Activated naive CD8-positive, alpha-beta T cell (primary cell): Measurements from ENCODE around the gene CFAP107.
"Not testable (repeated sequence)": the region's sequence is repeated elsewhere in the genome, so short reads cannot be mapped to it uniquely, and the experiment has no call there.

Experiments
- H3K27ac Mint-ChIP-seq: one replicate; pipeline ENCODE4 v1.8.0; 2021; ENCODE audit warnings: mixed read lengths
- H3K27me3 Mint-ChIP-seq: one replicate; pipeline ENCODE4 v1.8.0; 2021; ENCODE audit warnings: mixed read lengths
- H3K36me3 Mint-ChIP-seq: one replicate; pipeline ENCODE4 v1.8.0; 2021; ENCODE audit warnings: mixed read lengths
- H3K4me1 Mint-ChIP-seq: one replicate; pipeline ENCODE4 v1.8.0; 2021; ENCODE audit warnings: low read depth, mixed read lengths
- H3K4me3 Mint-ChIP-seq: one replicate; pipeline ENCODE4 v1.8.0; 2021; ENCODE audit warnings: mild to moderate bottlenecking, mixed read lengths
- H3K9me3 Mint-ChIP-seq: one replicate; pipeline ENCODE4 v1.8.0; 2021; ENCODE audit warnings: low read depth, mixed read lengths

The CFAP107 gene

DNA sequence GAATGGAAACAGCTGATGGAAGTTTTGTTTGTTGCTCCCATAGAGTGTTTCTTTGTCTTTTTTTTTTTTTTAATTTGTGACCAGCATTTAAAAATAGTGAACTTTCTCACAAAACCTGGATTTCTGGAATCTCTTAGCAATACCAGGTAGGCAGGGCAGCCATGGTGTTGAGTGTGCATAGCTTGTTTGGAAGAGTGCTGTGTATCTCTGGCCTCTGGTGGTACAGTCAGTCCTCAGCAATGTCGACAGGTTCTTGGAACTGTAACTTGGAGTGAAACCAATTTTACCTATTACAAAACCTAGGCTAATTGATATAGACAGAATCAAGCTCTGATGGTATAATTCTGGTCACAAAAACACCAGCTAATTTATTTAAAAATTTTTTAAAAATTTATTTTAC, 23.4 kb upstream of the CFAP107 start:
- no peaks in the 10 kb centered on the region for H3K4me1 Mint-ChIP-seq
- H3K4me3 Mint-ChIP-seq, result no peak overlapping the region
- no peak overlapping the region for H3K27ac Mint-ChIP-seq
- no peaks in the 10 kb centered on the region for H3K36me3 Mint-ChIP-seq
- peaks cover 23% of the 10 kb centered on the region for H3K27me3 Mint-ChIP-seq
- no peaks in the 10 kb centered on the region for H3K9me3 Mint-ChIP-seq

GRCh38 chr1:12728391-12728790, 17.6 kb upstream of the CFAP107 start:
- Mint-ChIP-seq H3K9me3 (peaks cover 6% of the 10 kb centered on the region), H3K4me3 (no peak overlapping the region), H3K27me3 (peaks cover 25% of the 10 kb centered on the region), H3K27ac (no peak overlapping the region), H3K4me1 (no peaks in the 10 kb centered on the region), H3K36me3 (no peaks in the 10 kb centered on the region)

DNA sequence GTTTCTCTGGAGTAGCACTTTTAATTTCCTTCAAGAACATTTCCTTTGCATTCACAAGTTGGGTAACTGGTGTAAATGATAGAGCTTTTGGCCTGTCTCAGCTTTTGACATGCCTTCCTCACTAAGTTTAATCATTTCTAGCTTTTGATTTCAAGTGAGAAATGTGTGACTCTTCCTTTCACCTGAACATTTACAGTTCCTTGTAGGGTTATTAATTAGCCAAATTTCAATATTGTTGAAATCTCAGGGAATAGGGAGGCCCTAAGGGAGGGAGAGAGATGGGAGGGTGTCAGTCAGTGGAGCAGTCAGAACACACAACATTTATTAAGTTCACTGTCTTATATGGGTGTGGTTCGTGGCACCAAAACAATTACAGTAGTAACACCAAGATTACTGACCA, 15.8 kb upstream of the CFAP107 start:
- H3K27ac Mint-ChIP-seq, result no peak overlapping the region
- no peak overlapping the region for H3K4me3 Mint-ChIP-seq
- no peaks in the 10 kb centered on the region for H3K36me3 Mint-ChIP-seq
- H3K27me3 Mint-ChIP-seq, result peaks cover 30% of the 10 kb centered on the region
- H3K4me1 Mint-ChIP-seq, result no peaks in the 10 kb centered on the region
- peaks cover 6% of the 10 kb centered on the region for H3K9me3 Mint-ChIP-seq

DNA sequence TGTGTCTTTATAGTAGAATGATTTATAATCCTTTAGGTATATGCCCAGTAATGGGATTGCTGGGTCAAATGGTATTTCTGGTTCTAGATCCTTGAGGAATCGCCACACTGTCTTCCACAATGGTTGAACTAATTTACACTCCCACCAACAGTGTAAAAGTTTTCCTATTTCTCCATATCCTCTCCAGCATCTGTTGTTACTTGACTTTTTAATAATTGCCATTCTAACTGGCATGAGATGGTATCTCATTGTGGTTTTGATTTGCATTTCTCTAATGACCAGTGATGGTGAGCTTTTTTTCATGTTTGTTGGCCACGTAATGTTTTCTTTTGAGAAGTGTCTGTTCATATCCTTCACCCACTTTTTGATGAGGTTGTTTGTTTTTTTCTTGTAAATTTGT, 14.9 kb upstream of the CFAP107 start:
- H3K27ac Mint-ChIP-seq, H3K4me3 Mint-ChIP-seq, H3K9me3 Mint-ChIP-seq, H3K4me1 Mint-ChIP-seq, H3K36me3 Mint-ChIP-seq: not testable (repeated sequence)
- peaks cover 32% of the 10 kb centered on the region for H3K27me3 Mint-ChIP-seq

- H3K4me3 Mint-ChIP-seq, result no peak overlapping the region
- H3K27me3 Mint-ChIP-seq, result peaks cover 27% of the 10 kb centered on the region
- H3K27ac Mint-ChIP-seq, result no peak overlapping the region
- no peaks in the 10 kb centered on the region for H3K4me1 Mint-ChIP-seq
- H3K9me3 Mint-ChIP-seq, result peaks cover 15% of the 10 kb centered on the region
- peaks cover 3% of the 10 kb centered on the region for H3K36me3 Mint-ChIP-seq
These were observed 11.3 kb upstream of the CFAP107 start for GRCh38 chr1:12734651-12735050.

DNA sequence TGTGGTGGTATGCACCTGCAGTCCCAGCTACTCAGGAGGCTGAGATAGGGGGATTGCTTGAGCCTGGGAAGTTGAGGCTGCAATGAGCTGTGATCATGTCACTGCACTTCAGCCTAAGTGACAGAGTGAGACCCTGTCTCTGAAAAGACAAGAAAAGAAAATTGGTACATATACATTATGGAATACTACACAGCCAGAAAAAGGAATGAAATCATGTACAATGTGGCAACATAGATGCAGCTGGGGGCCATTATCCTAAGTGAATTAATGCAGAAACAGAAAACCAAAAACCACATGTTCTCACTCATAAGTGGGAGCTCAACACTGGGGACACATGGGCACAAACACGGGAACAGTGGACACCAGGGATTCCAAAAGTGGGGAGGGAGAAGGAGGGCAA, 7.1 kb upstream of the CFAP107 start:
- peaks cover 24% of the 10 kb centered on the region for H3K27me3 Mint-ChIP-seq
- H3K9me3 Mint-ChIP-seq, result peaks cover 9% of the 10 kb centered on the region
- no peak overlapping the region for H3K4me3 Mint-ChIP-seq
- peaks cover 3% of the 10 kb centered on the region for H3K36me3 Mint-ChIP-seq
- no peak overlapping the region for H3K27ac Mint-ChIP-seq
- no peaks in the 10 kb centered on the region for H3K4me1 Mint-ChIP-seq

DNA sequence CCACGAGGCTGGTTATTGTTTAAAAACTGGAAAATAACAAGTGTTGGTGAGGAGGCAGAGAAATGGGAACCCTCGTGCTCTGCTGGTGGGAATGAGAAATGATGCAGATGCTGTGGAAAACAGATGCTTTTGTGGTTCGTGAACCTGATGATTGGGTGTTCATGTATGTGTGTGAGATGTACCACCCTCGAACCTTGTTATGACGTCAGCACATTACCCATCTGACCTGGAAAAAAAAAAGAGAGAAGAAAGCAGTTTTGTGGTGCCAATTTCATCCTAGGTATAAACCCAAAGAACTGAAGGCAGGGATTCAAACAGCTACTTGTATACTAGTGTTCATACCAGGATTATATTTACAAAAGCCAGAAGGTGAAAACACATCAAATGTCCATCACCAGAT, 6.4 kb upstream of the CFAP107 start:
- Mint-ChIP-seq H3K4me3 (no peak overlapping the region), H3K9me3 (peaks cover 9% of the 10 kb centered on the region), H3K4me1 (no peaks in the 10 kb centered on the region), H3K27me3 (peaks cover 22% of the 10 kb centered on the region), H3K36me3 (peaks cover 3% of the 10 kb centered on the region), H3K27ac (no peak overlapping the region)

DNA sequence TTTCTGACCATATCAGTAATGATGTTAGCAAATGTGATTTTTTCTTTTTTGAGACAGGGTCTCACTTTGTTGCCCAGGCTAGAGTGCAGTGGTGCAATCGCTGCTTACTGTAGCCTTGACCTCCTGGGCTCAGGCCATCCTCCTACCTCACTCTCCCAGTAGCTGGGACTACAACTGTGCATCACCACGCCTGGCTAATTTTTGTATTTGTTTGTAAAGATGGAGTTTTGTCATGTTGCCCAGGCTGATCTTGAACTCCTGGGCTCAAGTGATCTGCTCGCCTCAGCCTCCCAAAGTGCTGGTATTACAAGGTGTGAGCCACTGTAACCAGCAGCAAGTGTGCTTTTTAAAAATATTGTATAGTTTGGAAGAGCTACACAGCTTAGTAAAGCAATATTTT, 4.1 kb upstream of the CFAP107 start:
- H3K4me1 Mint-ChIP-seq, result no peaks in the 10 kb centered on the region
- peaks cover 20% of the 10 kb centered on the region for H3K27me3 Mint-ChIP-seq
- no peak overlapping the region for H3K27ac Mint-ChIP-seq
- peaks cover 4% of the 10 kb centered on the region for H3K9me3 Mint-ChIP-seq
- peaks cover under 1% of the 10 kb centered on the region for H3K36me3 Mint-ChIP-seq
- H3K4me3 Mint-ChIP-seq, result no peak overlapping the region

DNA sequence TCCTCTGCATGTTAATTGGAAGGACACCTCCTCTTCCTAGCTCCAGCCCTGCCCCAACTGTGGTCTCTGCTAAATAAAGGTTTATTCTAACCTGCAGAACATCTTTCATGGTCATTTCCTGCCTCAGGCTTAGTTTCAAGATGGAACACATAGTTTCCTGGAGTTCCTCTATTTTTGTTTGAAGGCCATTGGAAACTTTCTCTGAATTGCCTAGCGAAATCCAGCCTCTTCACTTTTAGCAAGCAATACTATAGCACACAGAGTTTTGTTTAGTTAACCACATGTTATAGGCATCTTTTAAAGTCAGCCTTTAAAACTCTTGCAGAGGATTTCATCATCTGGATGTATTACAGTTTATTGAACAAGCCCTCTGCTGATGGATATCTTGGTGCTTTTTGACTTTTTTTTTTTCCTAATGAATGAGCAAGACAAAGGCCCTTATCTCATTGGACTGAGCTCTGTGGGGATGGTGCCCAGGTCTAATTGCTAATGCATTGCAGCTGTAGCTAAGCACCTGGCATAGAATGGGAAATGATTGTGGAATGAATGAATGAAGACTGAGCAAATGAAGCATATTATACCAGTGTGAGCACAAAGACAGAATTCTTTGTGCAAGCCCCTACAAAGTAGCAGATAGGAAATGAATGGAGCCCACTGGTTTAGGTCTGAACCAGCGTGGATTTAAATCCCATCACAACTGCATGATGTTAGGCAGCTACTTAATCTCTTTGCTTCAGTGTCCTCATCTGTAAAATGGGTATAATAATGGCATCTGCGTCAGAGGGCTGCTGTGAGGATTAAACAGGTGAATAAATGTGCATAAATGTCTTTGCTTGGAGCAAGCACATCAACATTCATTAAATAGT, 641 bp upstream of the CFAP107 start:
- H3K36me3 Mint-ChIP-seq, result peaks cover 7% of the 10 kb centered on the region
- H3K4me3 Mint-ChIP-seq, result no peak overlapping the region
- no peaks in the 10 kb centered on the region for H3K4me1 Mint-ChIP-seq
- peaks cover 20% of the 10 kb centered on the region for H3K9me3 Mint-ChIP-seq
- no peak overlapping the region for H3K27ac Mint-ChIP-seq
- peaks cover 28% of the 10 kb centered on the region for H3K27me3 Mint-ChIP-seq

GRCh38 chr1:12748778-12749355, 2.9 kb downstream of the CFAP107 start:
- H3K27me3 Mint-ChIP-seq, result peaks cover 34% of the 10 kb centered on the region
- peaks cover 7% of the 10 kb centered on the region for H3K36me3 Mint-ChIP-seq
- no peak overlapping the region for H3K27ac Mint-ChIP-seq
- H3K9me3 Mint-ChIP-seq, result peaks cover 27% of the 10 kb centered on the region
- no peaks in the 10 kb centered on the region for H3K4me1 Mint-ChIP-seq
- H3K4me3 Mint-ChIP-seq, result no peak overlapping the region

DNA sequence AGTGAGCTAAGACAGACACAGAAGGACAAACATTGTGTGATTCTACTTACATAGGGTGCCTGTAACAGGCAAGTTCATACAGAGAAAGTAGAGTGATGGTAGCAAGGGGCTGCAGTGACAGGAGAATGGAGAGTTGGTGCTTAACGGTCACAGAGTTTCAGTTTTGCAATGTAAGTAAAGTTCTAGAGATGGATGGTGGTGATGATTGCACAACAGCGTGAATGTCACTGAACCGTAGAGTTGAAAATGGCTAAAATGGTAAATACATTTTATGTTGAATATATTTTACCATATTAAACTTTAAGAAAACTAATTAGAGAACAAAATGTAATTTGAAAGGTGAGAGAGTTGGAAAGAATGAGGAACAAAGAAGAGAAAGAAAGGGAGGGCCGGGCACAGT, 8.7 kb downstream of the CFAP107 start:
- no peaks in the 10 kb centered on the region for H3K4me1 Mint-ChIP-seq
- peaks cover 13% of the 10 kb centered on the region for H3K9me3 Mint-ChIP-seq
- H3K27me3 Mint-ChIP-seq, result peaks cover 22% of the 10 kb centered on the region
- H3K4me3 Mint-ChIP-seq, result no peak overlapping the region
- H3K36me3 Mint-ChIP-seq, result no peaks in the 10 kb centered on the region
- H3K27ac Mint-ChIP-seq, result no peak overlapping the region

GRCh38 chr1:12756273-12756672, 10.3 kb downstream of the CFAP107 start:
- H3K27ac Mint-ChIP-seq, result no peak overlapping the region
- H3K4me3 Mint-ChIP-seq, result no peak overlapping the region
- H3K4me1 Mint-ChIP-seq, result no peaks in the 10 kb centered on the region
- H3K9me3 Mint-ChIP-seq, result no peaks in the 10 kb centered on the region
- peaks cover 14% of the 10 kb centered on the region for H3K27me3 Mint-ChIP-seq
- no peaks in the 10 kb centered on the region for H3K36me3 Mint-ChIP-seq

DNA sequence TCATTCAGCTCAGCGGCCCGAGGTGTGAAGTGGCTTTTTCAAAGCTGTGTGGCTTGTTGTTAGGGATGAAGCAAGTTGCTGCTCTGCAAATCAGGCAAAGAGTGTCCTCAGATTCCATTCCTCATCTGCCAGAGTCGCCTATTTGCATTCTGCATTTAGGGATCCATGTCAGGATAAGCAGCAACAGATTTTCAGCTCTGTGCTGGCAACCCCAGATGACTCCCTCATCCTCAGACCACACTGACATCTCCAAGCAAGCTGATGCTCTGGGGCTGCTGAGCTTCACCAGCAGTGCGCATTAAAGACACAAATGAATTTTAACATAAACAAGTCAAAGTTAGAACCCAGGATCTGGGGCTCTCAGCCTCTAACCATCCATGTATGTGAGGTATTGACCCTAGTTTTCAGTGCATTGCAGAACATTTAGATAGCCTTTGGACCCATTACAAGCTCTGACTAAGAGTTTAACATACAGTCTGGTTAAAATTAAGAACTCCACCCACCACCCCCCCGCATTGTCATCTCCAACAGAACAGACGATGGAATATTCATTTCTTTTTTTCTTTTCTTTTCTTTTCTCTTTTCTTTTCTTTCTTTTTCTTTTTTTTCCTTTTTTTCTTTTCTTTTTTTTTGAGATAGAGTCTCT, 10.9 kb downstream of the CFAP107 start:
- no peak overlapping the region for H3K4me3 Mint-ChIP-seq
- H3K27me3 Mint-ChIP-seq, result peaks cover 13% of the 10 kb centered on the region
- H3K27ac Mint-ChIP-seq, result no peak overlapping the region
- no peaks in the 10 kb centered on the region for H3K36me3 Mint-ChIP-seq
- H3K4me1 Mint-ChIP-seq, result no peaks in the 10 kb centered on the region
- H3K9me3 Mint-ChIP-seq, result no peaks in the 10 kb centered on the region

- no peak overlapping the region for H3K27ac Mint-ChIP-seq
- no peaks in the 10 kb centered on the region for H3K9me3 Mint-ChIP-seq
- no peaks in the 10 kb centered on the region for H3K36me3 Mint-ChIP-seq
- no peak overlapping the region for H3K4me3 Mint-ChIP-seq
- no peaks in the 10 kb centered on the region for H3K4me1 Mint-ChIP-seq
- peaks cover 12% of the 10 kb centered on the region for H3K27me3 Mint-ChIP-seq
These were observed 11.8 kb downstream of the CFAP107 start for GRCh38 chr1:12757836-12758235.

DNA sequence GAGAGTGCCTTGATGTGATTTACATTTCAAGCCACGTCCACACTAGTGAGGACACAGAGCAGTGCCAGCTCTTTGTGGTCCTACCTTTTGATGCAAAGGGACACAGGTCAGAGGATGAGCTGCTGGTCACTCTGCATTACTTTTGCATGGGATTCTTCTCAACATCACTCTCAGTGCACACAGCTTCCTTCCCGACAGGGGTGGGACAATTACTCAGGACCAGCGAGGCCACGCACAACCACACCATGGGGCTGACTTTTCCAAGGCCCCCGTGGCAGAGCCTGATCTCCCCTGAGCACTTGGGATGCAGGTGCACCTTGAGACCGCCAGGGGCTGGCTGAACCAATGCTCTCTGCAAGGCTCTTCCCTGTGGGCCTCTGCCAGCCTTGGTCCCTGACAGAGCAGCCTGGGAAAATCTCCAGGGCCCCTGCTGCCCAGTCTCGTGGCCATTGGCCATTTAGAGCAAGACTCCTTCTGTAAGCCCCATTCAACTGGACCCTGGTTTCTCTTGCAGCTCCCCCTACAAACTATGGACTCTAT, 14.3 kb downstream of the CFAP107 start:
- no peak overlapping the region for H3K4me3 Mint-ChIP-seq
- no peaks in the 10 kb centered on the region for H3K4me1 Mint-ChIP-seq
- peaks cover 12% of the 10 kb centered on the region for H3K27me3 Mint-ChIP-seq
- H3K36me3 Mint-ChIP-seq, result no peaks in the 10 kb centered on the region
- H3K9me3 Mint-ChIP-seq, result no peaks in the 10 kb centered on the region
- H3K27ac Mint-ChIP-seq, result no peak overlapping the region
